ENCODE measurements around the gene CETP. TPM values are rescaled to one million over a fixed set of nuclear protein-coding genes. Genes with fewer than 3 reads are reported as not detected.
"Not testable (repeated sequence)": the region's sequence is repeated elsewhere in the genome, so short reads cannot be mapped to it uniquely, and the experiment has no call there.

Gene CETP
- total RNA-seq, 1 donor from 2014 or later: not detected

DNA sequence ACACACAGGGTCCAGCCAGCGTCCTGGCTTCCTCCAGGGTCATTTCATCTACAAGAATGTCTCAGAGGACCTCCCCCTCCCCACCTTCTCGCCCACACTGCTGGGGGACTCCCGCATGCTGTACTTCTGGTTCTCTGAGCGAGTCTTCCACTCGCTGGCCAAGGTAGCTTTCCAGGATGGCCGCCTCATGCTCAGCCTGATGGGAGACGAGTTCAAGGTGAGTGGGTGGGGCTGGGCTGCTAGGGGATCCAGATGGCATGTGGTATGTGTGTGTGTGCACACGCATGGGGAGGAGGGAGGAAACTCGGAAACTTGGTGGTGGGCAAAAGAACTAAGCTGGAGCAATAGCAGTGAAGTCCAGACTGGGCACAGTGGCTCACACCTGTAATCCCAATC lies 11.5 kb downstream of the CETP start:
- no peak overlapping the region for H3K27ac Mint-ChIP-seq
- H3K9me3 Mint-ChIP-seq: no peaks in the 10 kb centered on the region
- intact Hi-C loops (cut with micrococcal nuclease): no loop called here
- no peak overlapping the region for H3K4me3 Mint-ChIP-seq
- no peak for DNase-seq
- peaks cover 19% of the 10 kb centered on the region for H3K4me1 Mint-ChIP-seq
- H3K27me3 Mint-ChIP-seq: no peaks in the 10 kb centered on the region
- H3K36me3 Mint-ChIP-seq (ENCODE audit: low read depth): peaks cover 8% of the 10 kb centered on the region

DNA sequence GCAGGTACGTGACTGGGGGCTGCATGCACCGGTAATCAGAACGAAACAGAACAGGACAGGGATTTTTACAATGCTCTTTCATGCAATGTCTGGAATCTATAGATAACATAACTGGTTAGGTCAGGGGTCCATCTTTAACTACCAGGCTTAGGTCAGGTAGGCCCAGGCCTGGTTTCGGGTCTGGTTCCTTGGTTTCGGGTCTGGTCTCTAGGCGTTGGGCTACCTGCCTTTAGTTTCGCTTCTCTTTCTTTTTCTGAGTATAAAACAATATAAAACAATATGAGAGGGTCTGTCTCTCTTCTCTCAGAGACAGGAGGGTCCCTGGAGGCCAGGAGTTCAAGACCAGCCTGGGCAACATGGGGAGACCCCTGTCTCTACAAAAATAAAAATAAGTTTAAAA lies 12.1 kb downstream of the CETP start:
- intact Hi-C loops (cut with micrococcal nuclease); H3K27ac Mint-ChIP-seq; H3K9me3 Mint-ChIP-seq; DNase-seq; H3K27me3 Mint-ChIP-seq; H3K4me3 Mint-ChIP-seq; H3K36me3 Mint-ChIP-seq (ENCODE audit: low read depth): not testable (repeated sequence)
- H3K4me1 Mint-ChIP-seq: peaks cover 19% of the 10 kb centered on the region

DNA sequence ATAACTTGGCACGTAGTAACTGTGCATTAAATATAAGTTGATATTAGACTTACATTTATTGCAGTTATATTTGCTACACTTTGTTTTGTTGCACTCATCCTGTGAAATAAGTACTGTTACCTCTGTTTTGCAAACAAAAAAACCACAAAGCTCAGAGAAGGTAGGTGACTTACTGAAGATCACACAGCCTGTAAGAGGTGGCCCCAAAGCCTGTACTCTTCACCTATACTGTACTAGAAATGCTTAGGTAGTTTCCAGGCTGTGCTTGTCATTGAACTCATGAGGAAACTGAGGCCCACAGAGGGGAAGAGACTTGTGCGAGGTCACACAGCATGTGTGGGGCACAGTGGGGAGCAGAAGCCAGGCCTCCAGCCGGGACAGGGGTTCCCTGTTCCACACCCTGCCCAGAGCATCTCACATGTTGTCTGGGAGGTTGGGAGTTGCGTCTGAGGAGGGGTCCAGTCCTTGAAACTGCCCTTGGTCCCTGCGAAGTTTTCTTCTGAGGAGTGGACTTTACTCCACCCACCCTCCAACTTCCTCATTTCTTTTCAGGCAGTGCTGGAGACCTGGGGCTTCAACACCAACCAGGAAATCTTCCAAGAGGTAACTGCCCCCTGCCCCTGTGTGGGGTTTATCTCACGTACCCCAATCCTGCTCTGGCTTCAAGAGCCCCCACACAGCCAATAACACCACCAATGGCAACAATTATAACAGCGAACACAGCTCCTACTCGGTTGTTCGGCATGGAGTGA lies 13.0 kb downstream of the CETP start:
- peaks cover 19% of the 10 kb centered on the region for H3K4me1 Mint-ChIP-seq
- H3K36me3 Mint-ChIP-seq (ENCODE audit: low read depth): peaks cover 8% of the 10 kb centered on the region
- no peak overlapping the region for H3K4me3 Mint-ChIP-seq
- intact Hi-C loops (cut with micrococcal nuclease): no loop called here
- H3K27me3 Mint-ChIP-seq: no peaks in the 10 kb centered on the region
- peak overlapping the region; percentile 21 for H3K27ac Mint-ChIP-seq
- no peak for DNase-seq
- no peaks in the 10 kb centered on the region for H3K9me3 Mint-ChIP-seq

DNA sequence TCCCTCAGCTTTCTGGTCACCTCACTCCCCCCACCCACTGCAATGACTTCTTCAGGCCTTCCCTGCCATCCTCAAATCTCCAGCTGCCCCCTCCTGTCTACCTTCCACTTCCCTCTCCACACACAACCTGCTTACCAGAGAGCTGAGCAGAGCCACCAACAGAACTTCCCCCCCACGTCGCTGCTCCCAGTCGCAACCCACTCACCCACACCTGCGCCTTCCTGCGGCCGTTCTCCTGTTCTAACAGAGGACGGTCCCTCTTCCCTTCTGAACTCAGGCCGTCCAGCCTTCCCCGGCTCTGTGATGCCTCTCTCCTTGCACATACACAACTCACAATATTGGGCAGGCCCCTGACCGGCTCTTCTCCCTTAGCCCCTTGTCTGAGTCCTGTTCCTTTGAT lies 14.0 kb downstream of the CETP start:
- peaks cover 23% of the 10 kb centered on the region for H3K4me1 Mint-ChIP-seq
- H3K36me3 Mint-ChIP-seq (ENCODE audit: low read depth): peaks cover 13% of the 10 kb centered on the region
- intact Hi-C loops (cut with micrococcal nuclease): no loop called here
- peak overlapping the region; percentile 1 for H3K27ac Mint-ChIP-seq
- no peak for DNase-seq
- no peaks in the 10 kb centered on the region for H3K27me3 Mint-ChIP-seq
- no peaks in the 10 kb centered on the region for H3K9me3 Mint-ChIP-seq
- no peak overlapping the region for H3K4me3 Mint-ChIP-seq

DNA sequence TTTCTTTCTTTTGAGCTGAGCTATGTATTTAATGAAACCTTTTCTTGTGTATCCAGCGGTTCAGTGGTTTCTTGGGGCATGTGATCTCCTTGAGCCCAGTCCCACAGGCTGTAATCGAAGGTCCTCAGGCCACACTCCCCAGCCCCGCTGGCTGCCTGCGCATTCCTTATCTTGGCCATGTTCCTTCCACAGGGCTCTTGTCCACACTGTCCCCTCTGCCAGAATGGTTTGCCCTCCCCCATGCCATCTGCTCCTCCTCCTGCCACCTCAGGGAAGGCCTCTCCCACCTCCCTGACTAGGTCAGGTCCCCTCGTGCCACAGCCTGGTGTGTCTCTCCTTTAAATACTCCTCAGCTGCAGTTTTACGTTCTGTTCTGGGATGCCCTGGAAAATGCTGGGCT lies 15.5 kb downstream of the CETP start:
- Mint-ChIP-seq H3K4me1 (peaks cover 37% of the 10 kb centered on the region), H3K27ac (no peak overlapping the region), H3K27me3 (no peaks in the 10 kb centered on the region), H3K9me3 (no peaks in the 10 kb centered on the region), H3K36me3 (ENCODE audit: low read depth) (peaks cover 27% of the 10 kb centered on the region), H3K4me3 (no peak overlapping the region)
- intact Hi-C loops (cut with micrococcal nuclease): no loop called here
- DNase-seq: no peak

DNA sequence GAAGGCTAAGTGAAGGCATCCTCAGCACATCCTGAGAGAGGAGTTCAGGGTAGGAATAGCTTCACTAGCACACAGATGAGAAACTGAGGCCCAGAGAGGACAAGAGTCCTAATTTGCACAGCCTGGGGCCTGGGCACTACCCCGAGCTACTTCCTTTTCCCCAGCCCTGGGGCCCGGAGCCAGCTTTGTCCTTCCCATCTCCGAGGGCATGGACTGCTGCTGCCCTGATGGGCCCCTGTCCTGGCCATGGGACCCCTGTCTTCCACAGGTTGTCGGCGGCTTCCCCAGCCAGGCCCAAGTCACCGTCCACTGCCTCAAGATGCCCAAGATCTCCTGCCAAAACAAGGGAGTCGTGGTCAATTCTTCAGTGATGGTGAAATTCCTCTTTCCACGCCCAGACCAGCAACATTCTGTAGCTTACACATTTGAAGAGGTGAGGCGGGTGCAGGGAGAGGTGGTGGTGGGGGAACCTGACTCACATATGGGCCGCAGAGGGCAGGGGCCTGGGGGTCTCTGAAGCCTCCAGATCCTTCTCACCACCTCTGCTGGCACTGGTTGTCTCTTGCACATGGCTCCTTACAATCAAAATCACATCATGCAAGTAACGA lies 16.2 kb downstream of the CETP start:
- no peak overlapping the region for H3K27ac Mint-ChIP-seq
- H3K9me3 Mint-ChIP-seq: no peaks in the 10 kb centered on the region
- peaks cover 33% of the 10 kb centered on the region for H3K36me3 Mint-ChIP-seq (ENCODE audit: low read depth)
- peaks cover 44% of the 10 kb centered on the region for H3K4me1 Mint-ChIP-seq
- H3K4me3 Mint-ChIP-seq: no peak overlapping the region
- intact Hi-C loops (cut with micrococcal nuclease): no loop called here
- H3K27me3 Mint-ChIP-seq: no peaks in the 10 kb centered on the region
- no peak for DNase-seq

DNA sequence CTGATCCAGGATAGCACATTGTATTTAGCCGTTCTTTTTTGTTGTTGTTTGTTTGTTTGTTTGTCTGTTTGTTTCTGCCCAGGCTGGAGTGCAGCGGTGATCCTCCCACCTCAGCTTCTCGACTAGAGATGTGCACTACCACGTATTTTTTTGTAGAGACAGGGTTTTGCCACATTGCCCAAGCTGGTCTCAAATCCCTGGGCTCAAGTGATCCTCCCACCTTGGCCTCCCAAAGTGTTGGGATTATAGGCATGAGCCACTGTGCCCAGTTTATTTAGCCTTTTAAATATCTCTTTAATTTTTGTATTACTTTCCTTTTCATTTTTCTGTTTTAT lies 18.4 kb downstream of the CETP start:
- DNase-seq: no peak
- intact Hi-C loops (cut with micrococcal nuclease): no loop called here
- H3K4me3 Mint-ChIP-seq: no peak overlapping the region
- peaks cover 44% of the 10 kb centered on the region for H3K36me3 Mint-ChIP-seq (ENCODE audit: low read depth)
- H3K9me3 Mint-ChIP-seq: no peaks in the 10 kb centered on the region
- no peak overlapping the region for H3K27ac Mint-ChIP-seq
- no peaks in the 10 kb centered on the region for H3K27me3 Mint-ChIP-seq
- H3K4me1 Mint-ChIP-seq: peaks cover 51% of the 10 kb centered on the region

DNA sequence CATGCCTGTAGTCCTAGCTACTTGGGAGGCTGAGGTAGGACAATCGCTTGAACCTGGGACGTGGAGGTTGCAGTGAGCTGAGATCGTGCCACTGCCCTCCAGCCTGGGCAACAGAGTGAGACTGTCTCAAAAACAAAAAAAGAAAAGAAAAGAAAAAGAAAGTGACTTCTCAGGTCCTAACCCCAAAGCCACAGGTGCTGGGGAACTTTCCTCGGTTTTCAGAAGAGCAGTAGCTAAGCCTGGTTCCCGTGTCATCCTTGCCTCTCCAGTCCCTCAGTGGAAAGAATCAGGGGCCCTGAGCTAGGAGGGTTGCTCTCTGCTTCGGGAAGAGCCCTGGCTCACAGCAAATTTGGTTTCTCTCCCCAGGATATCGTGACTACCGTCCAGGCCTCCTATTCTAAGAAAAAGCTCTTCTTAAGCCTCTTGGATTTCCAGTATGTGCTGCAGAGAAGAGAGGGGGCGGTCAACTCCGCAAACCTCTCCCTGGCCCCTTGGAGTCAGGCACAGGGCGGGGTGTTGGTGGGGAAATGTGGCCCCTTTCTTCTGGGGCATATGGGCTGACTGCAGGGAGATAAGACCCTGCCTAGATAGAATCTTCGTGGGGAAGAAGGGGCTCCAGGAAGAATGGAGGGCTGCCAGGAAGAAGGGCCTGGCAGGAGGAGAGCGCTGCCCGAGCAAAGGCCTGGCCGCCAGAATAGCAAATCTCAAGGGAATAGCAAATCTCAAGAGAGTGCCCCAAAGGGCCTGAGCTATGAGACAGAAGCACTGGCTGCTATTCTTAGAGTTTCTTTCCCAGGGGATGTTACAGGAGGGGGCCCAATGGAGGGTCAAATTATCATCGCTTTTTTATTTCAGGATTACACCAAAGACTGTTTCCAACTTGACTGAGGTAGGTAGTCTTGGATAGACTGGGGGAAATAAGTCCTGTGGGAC lies 19.3 kb downstream of the CETP start:
- peaks cover 49% of the 10 kb centered on the region for H3K36me3 Mint-ChIP-seq (ENCODE audit: low read depth)
- H3K4me3 Mint-ChIP-seq: no peak overlapping the region
- peak overlapping the region; percentile 75 for H3K27ac Mint-ChIP-seq
- intact Hi-C loops (cut with micrococcal nuclease): no loop called here
- no peaks in the 10 kb centered on the region for H3K27me3 Mint-ChIP-seq
- no peaks in the 10 kb centered on the region for H3K9me3 Mint-ChIP-seq
- H3K4me1 Mint-ChIP-seq: peaks cover 52% of the 10 kb centered on the region
- no peak for DNase-seq

DNA sequence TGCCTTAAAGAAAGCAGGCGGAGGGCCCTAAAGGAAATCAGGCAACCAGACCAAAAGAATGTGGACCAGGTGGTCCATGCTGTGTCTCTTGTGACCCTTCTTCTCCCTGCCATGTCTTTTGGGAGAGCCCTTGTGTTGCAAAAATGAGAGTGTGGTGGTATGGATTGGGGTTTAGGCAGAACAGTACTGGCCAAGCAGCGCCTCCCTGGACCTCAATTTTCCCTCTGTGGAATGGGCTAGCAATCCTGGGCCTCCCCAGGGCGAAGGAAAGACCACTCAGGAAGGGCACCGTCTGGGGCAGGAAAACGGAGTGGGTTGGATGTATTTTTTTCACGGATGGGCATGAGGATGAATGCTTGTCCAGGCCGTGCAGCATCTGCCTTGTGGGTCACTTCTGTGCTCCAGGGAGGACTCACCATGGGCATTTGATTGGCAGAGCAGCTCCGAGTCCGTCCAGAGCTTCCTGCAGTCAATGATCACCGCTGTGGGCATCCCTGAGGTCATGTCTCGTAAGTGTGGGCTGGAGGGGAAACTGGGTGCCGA lies 20.1 kb downstream of the CETP start:
- peak overlapping the region; percentile 75 for H3K27ac Mint-ChIP-seq
- H3K4me1 Mint-ChIP-seq: peaks cover 54% of the 10 kb centered on the region
- no peaks in the 10 kb centered on the region for H3K27me3 Mint-ChIP-seq

DNA sequence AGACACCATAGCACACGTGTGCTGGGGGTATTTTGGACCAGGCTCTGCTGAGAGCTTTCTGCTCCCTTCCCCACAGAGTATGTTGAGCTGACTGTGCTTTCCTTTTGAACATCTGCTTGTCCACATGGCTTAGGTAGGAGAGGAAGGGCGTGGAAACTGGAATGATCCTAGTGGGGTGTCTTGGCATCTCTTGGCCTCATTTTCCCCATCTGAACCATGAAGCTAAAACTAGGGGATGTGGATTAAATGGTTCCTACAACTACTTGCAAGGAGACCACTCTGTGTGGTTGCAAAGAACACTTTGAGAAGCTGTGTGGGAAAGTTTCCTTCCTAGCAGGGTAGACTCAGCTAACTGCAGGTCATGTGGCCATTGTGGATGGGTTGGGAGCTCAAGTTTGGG lies 20.9 kb downstream of the CETP start:
- no peak overlapping the region for H3K4me3 Mint-ChIP-seq
- H3K27me3 Mint-ChIP-seq: no peaks in the 10 kb centered on the region
- DNase-seq: no peak
- intact Hi-C loops (cut with micrococcal nuclease): no loop called here
- H3K4me1 Mint-ChIP-seq: peaks cover 63% of the 10 kb centered on the region
- peaks cover 51% of the 10 kb centered on the region for H3K36me3 Mint-ChIP-seq (ENCODE audit: low read depth)
- peak overlapping the region; percentile 77 for H3K27ac Mint-ChIP-seq
- no peaks in the 10 kb centered on the region for H3K9me3 Mint-ChIP-seq

More for the DNA sequence above, 20.1 kb downstream of the CETP start:
- Mint-ChIP-seq H3K9me3 (no peaks in the 10 kb centered on the region), H3K4me3 (no peak overlapping the region), H3K36me3 (ENCODE audit: low read depth) (peaks cover 51% of the 10 kb centered on the region)
- intact Hi-C loops (cut with micrococcal nuclease): no loop called here
- DNase-seq: no peak

DNA sequence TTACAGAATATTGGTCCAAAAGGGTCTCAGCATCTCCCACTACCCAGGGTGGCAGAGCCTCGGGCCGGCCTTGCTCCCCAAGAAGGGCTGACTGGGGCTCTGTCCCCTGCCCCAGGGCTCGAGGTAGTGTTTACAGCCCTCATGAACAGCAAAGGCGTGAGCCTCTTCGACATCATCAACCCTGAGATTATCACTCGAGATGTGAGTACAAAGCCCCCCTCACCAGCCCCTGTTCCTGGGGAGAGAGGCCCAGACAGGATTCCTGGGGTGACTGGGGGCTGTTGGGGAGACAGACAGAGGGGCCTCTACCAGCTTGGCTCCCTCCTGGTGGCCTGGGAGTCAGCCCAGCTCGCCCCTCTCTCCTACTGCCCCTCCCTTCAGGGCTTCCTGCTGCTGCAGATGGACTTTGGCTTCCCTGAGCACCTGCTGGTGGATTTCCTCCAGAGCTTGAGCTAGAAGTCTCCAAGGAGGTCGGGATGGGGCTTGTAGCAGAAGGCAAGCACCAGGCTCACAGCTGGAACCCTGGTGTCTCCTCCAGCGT lies 21.5 kb downstream of the CETP start:
- H3K27me3 Mint-ChIP-seq: no peaks in the 10 kb centered on the region
- no peaks in the 10 kb centered on the region for H3K9me3 Mint-ChIP-seq
- H3K4me3 Mint-ChIP-seq: no peak overlapping the region
- peak overlapping the region; percentile 31 for H3K27ac Mint-ChIP-seq
- peaks cover 69% of the 10 kb centered on the region for H3K4me1 Mint-ChIP-seq
- H3K36me3 Mint-ChIP-seq (ENCODE audit: low read depth): peaks cover 57% of the 10 kb centered on the region
- no peak for DNase-seq
- intact Hi-C loops (cut with micrococcal nuclease): no loop called here

DNA sequence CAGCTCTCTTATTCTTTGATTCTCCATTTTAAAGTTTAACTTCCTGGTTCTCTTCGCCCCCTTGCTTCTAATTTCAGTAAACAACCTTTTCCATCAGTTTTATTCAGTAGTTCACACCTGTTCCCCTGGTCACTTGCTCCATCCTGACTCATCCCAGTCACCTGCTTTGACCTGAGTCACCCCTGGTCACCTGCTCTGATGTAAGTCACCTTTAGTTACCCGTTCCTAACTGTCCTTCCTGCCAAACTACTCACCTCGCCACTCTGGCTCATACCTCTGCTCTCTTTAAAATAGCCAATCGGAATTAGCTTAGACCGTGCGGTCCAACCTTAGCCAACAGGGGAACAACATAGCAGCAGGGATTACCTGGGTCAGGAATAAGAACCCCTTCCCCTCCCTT lies 22.9 kb downstream of the CETP start:
- DNase-seq: no peak
- intact Hi-C loops (cut with micrococcal nuclease): no loop called here
- Mint-ChIP-seq H3K4me3 (peak overlapping the region; percentile 97), H3K36me3 (ENCODE audit: low read depth) (peaks cover 66% of the 10 kb centered on the region), H3K4me1 (peaks cover 73% of the 10 kb centered on the region), H3K27me3 (no peaks in the 10 kb centered on the region), H3K27ac (peak overlapping the region; percentile 80), H3K9me3 (no peaks in the 10 kb centered on the region)

DNA sequence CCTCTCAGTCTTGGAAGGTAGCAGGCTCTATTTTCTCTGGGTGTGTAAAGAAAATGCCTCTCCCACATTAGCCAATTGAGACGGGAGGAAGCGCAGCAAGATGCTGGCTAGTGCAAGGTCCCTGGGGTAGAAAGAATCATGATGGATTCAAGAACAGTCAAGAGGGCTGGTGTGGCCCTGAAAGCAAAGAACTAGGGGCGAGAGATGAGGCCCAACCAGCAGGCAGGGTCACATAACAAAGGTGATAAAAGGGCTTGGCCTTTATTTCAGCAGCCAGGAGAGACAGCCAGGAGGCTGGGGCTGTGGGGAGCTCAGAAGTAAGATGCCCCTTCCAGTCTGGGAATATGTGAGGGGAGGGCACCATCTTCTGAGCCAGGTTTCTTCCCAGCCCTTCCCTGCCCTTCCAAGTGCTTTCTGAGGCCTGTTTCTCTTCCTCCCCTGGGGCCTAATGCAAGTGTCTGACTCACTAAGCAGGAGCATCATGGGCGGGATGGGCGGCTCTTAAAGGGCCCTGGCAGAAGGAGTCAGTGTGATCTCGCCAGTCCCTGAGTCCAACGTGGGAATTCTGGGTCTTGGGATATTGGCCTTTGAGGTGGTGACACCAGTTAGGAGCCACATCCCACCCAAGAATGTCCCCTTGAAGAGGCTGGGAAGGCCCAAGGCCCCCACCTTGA lies 23.7 kb downstream of the CETP start:
- no peaks in the 10 kb centered on the region for H3K9me3 Mint-ChIP-seq
- H3K36me3 Mint-ChIP-seq (ENCODE audit: low read depth): peaks cover 69% of the 10 kb centered on the region
- peak overlapping the region; percentile 97 for H3K4me3 Mint-ChIP-seq
- no peaks in the 10 kb centered on the region for H3K27me3 Mint-ChIP-seq
- H3K4me1 Mint-ChIP-seq: peaks cover 73% of the 10 kb centered on the region
- DNase-seq: no peak
- intact Hi-C loops (cut with micrococcal nuclease): no loop called here
- H3K27ac Mint-ChIP-seq: peak overlapping the region; percentile 80

Data from activated CD4-positive, alpha-beta T cell treated with anti-CD3 and anti-CD28 coated beads, Interleukin-2, amount 10 ng/mL, durations not matched to agents 24 days and 14 days (primary cell).